PFSK-1 (cell line): ENCODE measurements around the gene RASAL3.

Experiments
- FOXP2 ChIP-seq: optimal IDR thresholded peaks from 2 replicates; pipeline ENCODE3; 2011; ENCODE audit warnings: borderline replicate concordance, control low read depth, inconsistent platforms; ENCODE audit not compliant: insufficient read depth; ENCODE audit errors: extremely low read length, extremely low read depth
- POLR2AphosphoS5 ChIP-seq: IDR thresholded peaks from 2 replicates; pipeline ENCODE4 v1.6.1; 2012; ENCODE audit warnings: low read depth, mild to moderate bottlenecking, control low read depth, low read length, moderate library complexity
- REST ChIP-seq, 2 experiments: IDR thresholded peaks; 2 replicates each; pipeline versions ENCODE4 v1.6.1 to v1.8.0; 2011 to 2012; ENCODE audit warnings: low read depth in 2 of 2, low read length in 2 of 2, control low read depth in 1 of 2, inconsistent platforms in 1 of 2, mild to moderate bottlenecking in 1 of 2, moderate library complexity in 1 of 2; ENCODE audit not compliant: insufficient read depth in 1 of 2
- SIN3A ChIP-seq: IDR thresholded peaks from 2 replicates; pipeline ENCODE4 v1.6.1; 2012; ENCODE audit warnings: mild to moderate bottlenecking, low read length, moderate library complexity, borderline replicate concordance; ENCODE audit not compliant: insufficient read depth
- TAF1 ChIP-seq: IDR thresholded peaks from 2 replicates; pipeline ENCODE4 v1.6.1; 2012; ENCODE audit warnings: low read length, control low read depth, borderline replicate concordance; ENCODE audit not compliant: insufficient read depth

RASAL3 gene

DNA sequence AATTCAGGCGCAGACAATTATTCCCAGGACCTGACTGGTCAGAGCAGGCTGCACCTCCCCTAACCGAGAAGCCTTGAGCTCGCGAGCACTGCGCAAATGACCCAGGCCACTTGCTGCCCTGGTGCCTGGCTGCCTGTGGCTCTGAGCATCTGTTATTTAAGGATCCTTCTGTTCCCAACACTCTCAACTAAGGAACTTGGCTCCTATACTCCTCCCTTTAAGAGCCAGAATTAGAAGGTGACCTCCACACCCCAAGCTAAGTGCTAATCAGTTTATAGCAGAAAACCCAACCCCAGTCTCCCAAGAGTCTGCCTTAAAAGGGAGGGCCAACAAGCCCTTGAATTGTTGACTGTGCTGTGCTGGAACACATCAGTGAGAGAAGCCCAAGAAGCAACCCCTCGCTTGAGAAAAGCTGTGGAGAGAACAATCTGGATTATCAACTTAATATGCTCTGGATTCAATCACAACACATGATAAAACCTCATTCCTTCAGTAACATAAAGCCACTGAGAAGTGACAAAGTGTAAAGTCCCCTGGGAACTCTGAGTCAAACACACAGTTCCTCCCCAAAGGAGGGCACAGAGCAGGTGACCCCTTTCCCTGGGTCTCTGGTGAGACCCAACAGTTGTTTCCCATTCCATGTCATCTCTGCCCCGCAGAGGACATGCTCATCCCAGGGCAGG, 60.1 kb downstream of the RASAL3 start:
- TF ChIP-seq SIN3A = no peak
- TF ChIP-seq POLR2AphosphoS5 = no peak
- TF ChIP-seq TAF1 = no peak
- TF ChIP-seq FOXP2 = no peak
- TF ChIP-seq REST (IDR thresholded peaks at IDR 0.05; ENCODE audit: insufficient read depth in 1 of 2, low read depth in 2 of 2, low read length in 2 of 2) = no peak

DNA sequence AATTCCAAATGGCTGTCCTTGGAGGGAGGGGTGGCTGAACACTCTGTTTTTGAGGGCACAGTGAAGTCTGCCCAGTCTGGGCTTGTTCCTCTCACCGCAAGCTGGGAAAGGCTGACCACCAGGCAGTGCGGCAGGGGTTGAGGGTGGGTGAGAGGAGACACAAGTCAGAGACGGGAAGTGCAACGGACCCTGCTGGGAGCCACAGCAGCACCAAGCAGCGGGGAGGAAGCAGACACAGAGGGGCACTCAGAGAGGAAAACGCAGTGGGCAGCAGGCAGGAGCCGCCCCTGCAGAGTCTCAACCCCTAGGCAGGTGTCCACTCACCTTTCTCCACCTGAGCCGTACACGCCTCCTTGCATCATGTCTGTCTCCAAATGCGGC, 61.2 kb downstream of the RASAL3 start:
- TF ChIP-seq REST (IDR thresholded peaks at IDR 0.05; ENCODE audit: insufficient read depth in 1 of 2, low read depth in 2 of 2, low read length in 2 of 2) (no peak), TAF1 (no peak), FOXP2 (no peak), POLR2AphosphoS5 (no peak), SIN3A (no peak)

DNA sequence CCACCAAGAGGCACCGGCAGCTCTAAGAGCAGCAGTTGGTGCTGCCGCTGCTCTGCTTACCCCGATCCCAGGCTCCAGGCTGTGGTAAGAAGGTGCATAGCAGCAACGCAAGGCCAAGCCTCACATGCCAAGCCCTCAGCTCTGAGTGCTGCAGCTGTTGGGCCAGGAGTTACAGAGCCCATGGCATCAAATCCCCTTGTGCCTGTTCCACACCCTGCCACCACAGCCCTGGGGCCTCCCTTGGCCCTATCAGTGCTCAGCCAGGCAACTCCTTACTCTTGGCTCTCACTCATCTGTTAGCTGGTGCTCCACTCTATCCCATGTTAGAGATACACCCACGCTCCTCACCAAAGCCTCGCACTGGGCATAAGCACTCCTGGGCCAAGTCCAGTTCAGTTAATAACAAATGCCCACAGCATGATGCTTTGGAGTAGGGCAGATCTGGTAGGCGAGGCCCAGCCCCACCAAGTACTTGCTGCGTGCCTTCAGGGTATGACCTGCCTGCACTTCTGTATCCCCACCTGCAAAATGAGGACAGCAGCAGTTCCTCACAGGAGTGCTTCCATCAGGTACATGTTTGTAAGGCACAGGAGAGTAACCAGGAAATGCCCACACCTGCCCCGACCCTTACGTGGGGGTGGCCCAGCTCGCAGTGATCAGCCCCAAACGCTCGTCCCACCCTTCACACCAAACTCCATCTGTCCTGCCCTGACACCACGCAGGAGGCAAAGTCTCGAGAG, 61.8 kb downstream of the RASAL3 start:
- TF ChIP-seq POLR2AphosphoS5 (no peak), FOXP2 (no peak), SIN3A (no peak), TAF1 (no peak), REST (IDR thresholded peaks at IDR 0.05; ENCODE audit: insufficient read depth in 1 of 2, low read depth in 2 of 2, low read length in 2 of 2) (no peak)
